GM18505 (cell line): Measurements from ENCODE around the gene ADM.

Experiments used
- ATAC-seq: cut with Tn5 transposase; IDR thresholded peaks from one replicate; pipeline ENCODE4 v1.9.1; 2021; ENCODE audit not compliant: unreplicated experiment
- POLR2A ChIP-seq: IDR thresholded peaks from 4 replicates; pipeline ENCODE4 v1.6.1; 2011; ENCODE audit warnings: borderline replicate concordance; ENCODE audit not compliant: insufficient read depth, insufficient read length; ENCODE audit errors: extremely low read depth

Gene ADM

GRCh38 chr11:10298342-10298741 is 6.5 kb upstream of the ADM start:
- peak; percentile 85 for ATAC-seq

GRCh38 chr11:10301656-10302358 is 3.1 kb upstream of the ADM start:
- no peak for ATAC-seq
- no peak for TF ChIP-seq POLR2A

More at GRCh38 chr11:10298342-10298741, 6.5 kb upstream of the ADM start:
- TF ChIP-seq POLR2A = no peak

GRCh38 chr11:10302359-10302743 is 2.5 kb upstream of the ADM start:
- no peak for TF ChIP-seq POLR2A
- ATAC-seq = no peak

- TF ChIP-seq POLR2A = peak; percentile 24
- ATAC-seq = no peak
These were observed 1.9 kb upstream of the ADM start for GRCh38 chr11:10302744-10303557.

GRCh38 chr11:10303558-10304363 is 1.1 kb upstream of the ADM start:
- no peak for ATAC-seq
- TF ChIP-seq POLR2A = no peak

DNA sequence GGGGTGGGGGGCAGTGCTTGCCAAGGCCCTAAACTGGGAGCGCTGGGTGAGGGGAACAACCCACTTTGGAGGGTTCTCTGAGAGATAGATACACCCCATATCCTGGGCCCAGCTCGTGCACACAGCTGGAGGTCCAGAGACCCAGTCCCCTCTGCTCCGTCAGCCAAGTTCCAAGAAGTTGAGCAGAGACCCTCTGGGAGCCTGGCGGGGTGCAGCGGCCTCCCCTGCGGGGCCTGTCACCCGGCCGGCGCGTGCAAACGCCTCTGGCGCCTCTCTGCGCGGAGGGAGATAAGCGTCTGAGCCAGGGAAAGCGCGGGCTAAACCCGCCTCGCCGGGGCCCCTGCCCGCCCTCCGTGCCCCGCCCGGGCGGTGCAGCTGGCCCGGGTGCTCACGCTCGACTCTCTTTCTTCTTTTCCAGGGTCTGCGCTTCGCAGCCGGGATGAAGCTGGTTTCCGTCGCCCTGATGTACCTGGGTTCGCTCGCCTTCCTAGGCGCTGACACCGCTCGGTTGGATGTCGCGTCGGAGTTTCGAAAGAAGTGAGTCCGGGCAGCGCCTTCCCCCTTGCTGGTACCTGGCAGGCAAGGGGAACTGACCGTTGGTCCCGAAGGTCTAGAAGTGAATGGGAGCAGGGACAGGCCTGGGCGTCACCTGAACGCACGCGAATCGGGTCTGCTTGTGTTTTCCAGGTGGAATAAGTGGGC is 540 bp downstream of the ADM start:
- ATAC-seq = no peak
- no peak for TF ChIP-seq POLR2A

GRCh38 chr11:10305964-10306918 is 1.4 kb downstream of the ADM start:
- ATAC-seq = no peak
- no peak for TF ChIP-seq POLR2A

GRCh38 chr11:10307022-10307399 is 2.1 kb downstream of the ADM start:
- ATAC-seq = no peak
- TF ChIP-seq POLR2A = no peak

DNA sequence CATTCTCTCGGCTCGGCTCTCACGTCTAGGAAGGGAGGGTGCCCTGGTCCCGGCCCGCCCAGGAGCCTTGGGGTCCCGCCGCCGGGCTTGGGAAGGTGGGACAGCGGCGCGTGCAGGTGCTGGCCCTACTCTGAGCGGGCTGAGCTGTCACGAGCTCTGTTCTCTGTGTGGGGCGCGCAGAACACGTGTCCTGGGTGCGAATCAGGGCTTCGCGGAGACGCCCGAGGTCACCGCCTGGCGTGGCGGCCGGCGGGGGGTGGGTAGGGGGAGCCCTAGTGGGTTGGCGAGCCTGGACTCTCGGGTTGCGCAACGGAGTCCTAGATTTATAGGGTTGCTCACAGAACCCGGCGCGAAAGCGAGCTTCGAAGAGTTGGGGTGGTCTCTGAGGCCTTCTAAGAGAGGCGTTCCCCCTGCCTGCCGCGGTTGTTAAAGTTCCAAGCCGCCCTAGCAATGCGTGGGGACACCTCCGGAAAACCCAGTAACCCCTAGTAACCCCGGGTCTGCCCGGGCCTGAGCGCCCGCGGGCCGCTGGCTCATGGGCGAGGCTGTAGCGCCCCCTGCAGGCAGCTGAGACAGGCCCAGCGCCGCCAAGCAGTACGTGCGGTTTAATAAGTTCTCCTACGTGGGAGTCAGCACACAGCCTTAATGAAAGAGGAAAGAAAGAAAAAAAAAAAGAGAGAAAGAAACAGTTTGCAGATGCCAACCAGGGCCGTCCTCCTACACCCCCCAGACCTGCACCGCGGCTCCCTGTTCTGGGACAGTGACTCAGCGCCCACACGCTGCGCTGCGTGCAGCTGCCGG is 2.7 kb downstream of the ADM start:
- no peak for TF ChIP-seq POLR2A
- peak; percentile 56 for ATAC-seq

- no peak for TF ChIP-seq POLR2A
- ATAC-seq = no peak
These were observed 3.5 kb downstream of the ADM start for GRCh38 chr11:10308201-10308954.
